WERI-Rb-1 (cell line): ENCODE data around the gene FCHSD2.
"Not testable (repeated sequence)": the region's sequence is repeated elsewhere in the genome, so short reads cannot be mapped to it uniquely, and the experiment has no call there.

Experiments used
- DNase-seq: peaks from one replicate; pipeline ENCODE4 v3.0.0-alpha.2; 2020
- H3K27ac ChIP-seq: fragments of 250-450 bp; sonication (Bioruptor Pico); 2 replicates; pipeline ENCODE4 v1.5.1; 2020; ENCODE audit warnings: mild to moderate bottlenecking, moderate library complexity
- H3K27me3 ChIP-seq: fragments of 250-450 bp; sonication (Bioruptor Pico); 2 replicates; pipeline ENCODE4 v1.5.1; 2021; ENCODE audit warnings: mild to moderate bottlenecking, low read depth, moderate library complexity; ENCODE audit not compliant: insufficient read depth, severe bottlenecking
- H3K36me3 ChIP-seq: fragments of 250-450 bp; sonication (Bioruptor Pico); 2 replicates; pipeline ENCODE4 v1.5.1; 2020; ENCODE audit warnings: mild to moderate bottlenecking, moderate library complexity
- H3K4me3 ChIP-seq: 2 replicates; pipeline ENCODE4 v1.5.1; 2011; ENCODE audit warnings: low read depth, mild to moderate bottlenecking, control low read depth, low read length
- H3K9me3 ChIP-seq: fragments of 250-450 bp; sonication (Bioruptor Pico); 2 replicates; pipeline ENCODE4 v1.5.1; 2021; ENCODE audit warnings: mild to moderate bottlenecking, moderate library complexity; ENCODE audit not compliant: severe bottlenecking
- TF ChIP-seq, protein P1 (sequence below): IDR thresholded peaks from 2 replicates; pipeline ENCODE4 v1.5.1; 2011; ENCODE audit warnings: low read depth, mild to moderate bottlenecking, control low read depth, inconsistent platforms, low read length

FCHSD2 gene

GRCh38 chr11:72859126-72859525, 283.0 kb downstream of the FCHSD2 start:
- no peak for DNase-seq
- no peak overlapping the region for H3K27ac ChIP-seq
- no peaks in the 10 kb centered on the region for H3K27me3 ChIP-seq
- TF ChIP-seq, protein P1, sequence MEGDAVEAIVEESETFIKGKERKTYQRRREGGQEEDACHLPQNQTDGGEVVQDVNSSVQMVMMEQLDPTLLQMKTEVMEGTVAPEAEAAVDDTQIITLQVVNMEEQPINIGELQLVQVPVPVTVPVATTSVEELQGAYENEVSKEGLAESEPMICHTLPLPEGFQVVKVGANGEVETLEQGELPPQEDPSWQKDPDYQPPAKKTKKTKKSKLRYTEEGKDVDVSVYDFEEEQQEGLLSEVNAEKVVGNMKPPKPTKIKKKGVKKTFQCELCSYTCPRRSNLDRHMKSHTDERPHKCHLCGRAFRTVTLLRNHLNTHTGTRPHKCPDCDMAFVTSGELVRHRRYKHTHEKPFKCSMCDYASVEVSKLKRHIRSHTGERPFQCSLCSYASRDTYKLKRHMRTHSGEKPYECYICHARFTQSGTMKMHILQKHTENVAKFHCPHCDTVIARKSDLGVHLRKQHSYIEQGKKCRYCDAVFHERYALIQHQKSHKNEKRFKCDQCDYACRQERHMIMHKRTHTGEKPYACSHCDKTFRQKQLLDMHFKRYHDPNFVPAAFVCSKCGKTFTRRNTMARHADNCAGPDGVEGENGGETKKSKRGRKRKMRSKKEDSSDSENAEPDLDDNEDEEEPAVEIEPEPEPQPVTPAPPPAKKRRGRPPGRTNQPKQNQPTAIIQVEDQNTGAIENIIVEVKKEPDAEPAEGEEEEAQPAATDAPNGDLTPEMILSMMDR: no peak
- no peaks in the 10 kb centered on the region for H3K9me3 ChIP-seq
- H3K36me3 ChIP-seq: peaks cover 5% of the 10 kb centered on the region; the same call in 1 of the 2 replicates
- H3K4me3 ChIP-seq: no peak overlapping the region

- H3K9me3 ChIP-seq, H3K4me3 ChIP-seq, H3K36me3 ChIP-seq, H3K27ac ChIP-seq, H3K27me3 ChIP-seq, DNase-seq: not testable (repeated sequence)
These were observed 283.9 kb downstream of the FCHSD2 start for GRCh38 chr11:72858267-72858666.

DNA sequence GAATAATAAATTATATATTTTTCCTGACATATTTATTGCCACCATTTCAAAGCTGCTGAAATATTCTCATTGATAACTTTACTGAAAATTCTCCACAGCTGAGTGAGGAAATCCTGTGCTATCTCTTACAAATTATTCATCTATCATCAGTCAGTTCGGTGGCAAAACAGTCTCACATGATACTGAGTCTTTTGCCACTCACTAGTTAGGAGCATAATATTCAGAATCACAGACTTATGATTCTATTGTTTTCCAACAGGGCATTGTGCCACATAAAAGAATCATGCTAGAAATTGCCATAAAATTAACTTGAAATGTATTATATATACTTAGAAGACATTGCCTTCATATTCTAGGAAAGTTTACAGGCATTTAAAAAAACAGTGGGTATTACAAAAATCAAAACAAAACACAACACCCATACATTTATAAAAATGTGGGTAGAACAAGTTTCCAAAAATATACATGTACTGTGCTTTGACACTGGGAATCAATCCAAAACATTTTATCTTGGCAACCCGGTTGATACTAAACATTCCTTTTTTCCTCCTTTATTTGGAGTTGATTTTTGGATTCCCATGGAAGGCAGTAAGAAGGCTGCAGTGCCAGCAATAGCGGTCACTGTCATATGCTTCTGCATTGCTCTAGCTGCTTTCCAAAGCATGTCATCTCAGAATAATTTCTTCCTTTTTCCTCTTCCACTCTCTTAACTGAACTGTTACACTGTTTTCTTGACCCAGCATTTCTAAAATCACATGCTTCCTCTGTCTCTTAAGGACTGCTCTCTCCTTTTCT, 285.4 kb downstream of the FCHSD2 start:
- no peak for DNase-seq
- TF ChIP-seq, protein P1: no peak
- H3K27ac ChIP-seq: no peak overlapping the region
- no peak overlapping the region for H3K4me3 ChIP-seq
- H3K36me3 ChIP-seq: peaks cover 5% of the 10 kb centered on the region; the same call in 1 of the 2 replicates
- H3K9me3 ChIP-seq: no peaks in the 10 kb centered on the region
- no peaks in the 10 kb centered on the region for H3K27me3 ChIP-seq

DNA sequence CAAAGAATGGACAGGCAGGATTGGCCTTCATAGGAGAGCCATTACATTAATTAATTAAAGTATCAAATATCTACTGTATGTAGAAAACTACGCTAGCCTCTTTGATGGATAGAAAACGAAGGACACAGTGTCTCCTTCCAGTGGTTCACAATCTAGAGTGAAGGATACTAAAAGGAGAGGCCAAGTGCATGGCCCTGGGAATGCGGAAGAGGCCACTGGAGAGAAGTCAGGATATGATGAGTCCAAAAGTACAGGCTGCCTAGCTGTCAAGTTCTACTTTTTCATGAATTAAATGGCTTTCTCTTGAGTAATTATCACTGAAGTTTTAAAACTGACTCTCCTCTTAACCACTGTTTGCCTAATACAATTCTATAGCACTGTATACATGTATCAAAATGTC, 286.1 kb downstream of the FCHSD2 start:
- no peak for DNase-seq
- Histone ChIP-seq H3K27me3 (no peaks in the 10 kb centered on the region), H3K4me3 (no peak overlapping the region), H3K9me3 (no peaks in the 10 kb centered on the region), H3K27ac (no peak overlapping the region), H3K36me3 (peaks cover 5% of the 10 kb centered on the region; the same call in 1 of the 2 replicates)
- TF ChIP-seq, protein P1: no peak

GRCh38 chr11:72851726-72852125, 290.4 kb downstream of the FCHSD2 start:
- Histone ChIP-seq H3K4me3 (no peak overlapping the region), H3K27me3 (no peaks in the 10 kb centered on the region), H3K27ac (no peak overlapping the region), H3K36me3 (peaks cover 3% of the 10 kb centered on the region), H3K9me3 (no peaks in the 10 kb centered on the region)
- TF ChIP-seq, protein P1: no peak
- no peak for DNase-seq

DNA sequence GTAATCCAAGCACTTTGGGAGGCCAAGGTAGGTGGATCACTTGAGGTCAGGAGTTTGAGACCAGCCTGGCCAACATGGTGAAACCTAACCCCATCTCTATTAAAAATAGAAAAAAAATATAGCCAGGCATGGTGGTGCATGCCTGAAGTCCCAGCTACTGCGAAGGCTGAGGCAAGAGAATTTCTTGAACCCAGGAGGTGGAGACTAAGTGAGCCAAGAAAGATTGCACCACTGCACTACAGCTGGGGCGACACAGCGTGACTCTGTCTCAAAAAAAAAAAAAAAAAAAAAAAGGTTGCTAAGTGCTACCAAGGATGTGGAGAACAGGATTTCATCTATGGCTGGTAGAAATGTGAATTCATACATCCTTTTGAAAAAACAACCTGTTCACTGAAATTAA, 291.3 kb downstream of the FCHSD2 start:
- Histone ChIP-seq H3K27ac (no peak overlapping the region), H3K4me3 (no peak overlapping the region), H3K36me3 (peaks cover 3% of the 10 kb centered on the region), H3K27me3 (no peaks in the 10 kb centered on the region), H3K9me3 (no peaks in the 10 kb centered on the region)
- TF ChIP-seq, protein P1: no peak
- DNase-seq: no peak
